Skeletal muscle tissue (tissue), 4 donors: ENCODE measurements around the gene NTRK3. TPM values are rescaled to one million over a fixed set of nuclear protein-coding genes. Genes with fewer than 3 reads are reported as not detected.

Source experiments
- H3K27ac ChIP-seq: one replicate; pipeline ENCODE4 v1.7.0; 2013; ENCODE audit warnings: mild to moderate bottlenecking, low read depth, low read length, inconsistent platforms
- H3K27me3 ChIP-seq, 3 donors: one replicate each; pipeline ENCODE4 v1.7.0; 2013; ENCODE audit warnings: low read length in 3 of 3; ENCODE audit not compliant: control insufficient read depth in 3 of 3, insufficient read depth in 3 of 3
- H3K36me3 ChIP-seq, 3 donors: one replicate each; pipeline ENCODE4 v1.7.0; 2013; ENCODE audit warnings: low read length in 3 of 3; ENCODE audit not compliant: control insufficient read depth in 3 of 3, insufficient read depth in 3 of 3
- H3K4me1 ChIP-seq, 3 donors: one replicate each; pipeline ENCODE4 v1.7.0; 2013; ENCODE audit warnings: low read length in 3 of 3, mild to moderate bottlenecking in 3 of 3; ENCODE audit not compliant: control insufficient read depth in 3 of 3, insufficient read depth in 3 of 3
- H3K4me3 ChIP-seq, 3 donors: one replicate each; pipeline ENCODE4 v1.7.0; 2013; ENCODE audit warnings: low read length in 3 of 3
- H3K9ac ChIP-seq, 3 donors: one replicate each; pipeline ENCODE4 v1.7.0; 2013; ENCODE audit warnings: low read length in 3 of 3, mild to moderate bottlenecking in 3 of 3, moderate library complexity in 2 of 3, low read depth in 1 of 3
- H3K9me3 ChIP-seq, 3 donors: one replicate each; pipeline ENCODE4 v1.7.0; 2013; ENCODE audit warnings: low read length in 3 of 3; ENCODE audit not compliant: control insufficient read depth in 3 of 3
- total RNA-seq: library from RNA; depleted of rRNA; stranded (reverse); fragments of >200 nt; gene quantifications from one replicate; pipeline ENCODE4 v1.2.3, GENCODE V29; 2014
- donor health status: Osteomylitis.

NTRK3 gene
- total RNA-seq, 1 donor from 2014 or later, result 6.8 TPM

GRCh38 chr15:88141269-88141889, 115.2 kb downstream of the NTRK3 start:
- peaks cover 0 to 5% (median 1%) of the 10 kb centered on the region in 3 donors for H3K9me3 ChIP-seq
- no peak overlapping the region for H3K9ac ChIP-seq
- no peak overlapping the region for H3K27ac ChIP-seq
- no peak overlapping the region for H3K4me3 ChIP-seq
- no peaks in the 10 kb centered on the region for H3K4me1 ChIP-seq
- H3K36me3 ChIP-seq, result no peaks in the 10 kb centered on the region
- peaks cover 0 to 3% (median 0%) of the 10 kb centered on the region in 3 donors for H3K27me3 ChIP-seq

DNA sequence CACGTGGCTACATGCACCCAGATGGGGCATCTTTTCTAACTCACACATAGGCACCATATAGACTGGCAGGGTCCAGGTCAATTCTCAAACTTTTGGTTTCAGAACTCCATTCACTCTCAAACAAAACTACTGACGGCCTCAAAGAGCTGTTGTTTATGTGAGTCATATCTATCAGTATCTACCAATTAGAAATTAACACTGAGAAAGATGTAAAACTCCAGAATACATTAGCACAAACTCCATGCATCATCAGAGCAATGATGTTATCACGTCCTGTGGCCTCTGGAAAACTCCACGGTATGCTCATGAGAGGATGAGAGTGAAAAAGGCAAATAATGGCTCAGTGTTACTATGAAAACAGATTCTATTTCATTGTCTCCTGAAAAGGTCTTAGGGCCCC, 116.1 kb downstream of the NTRK3 start:
- Histone ChIP-seq H3K27ac (no peak overlapping the region), H3K9me3 (peaks cover 0 to 5% (median 0%) of the 10 kb centered on the region in 3 donors), H3K27me3 (peaks cover 0 to 7% (median 0%) of the 10 kb centered on the region in 3 donors), H3K4me3 (no peak overlapping the region), H3K4me1 (no peaks in the 10 kb centered on the region), H3K9ac (no peak overlapping the region), H3K36me3 (no peaks in the 10 kb centered on the region)

- Histone ChIP-seq H3K9me3 (peaks cover 0 to 5% (median 0%) of the 10 kb centered on the region in 3 donors), H3K4me3 (no peak overlapping the region), H3K27ac (no peak overlapping the region), H3K36me3 (no peaks in the 10 kb centered on the region), H3K9ac (no peak overlapping the region), H3K27me3 (peaks cover 0 to 7% (median 0%) of the 10 kb centered on the region in 3 donors), H3K4me1 (no peaks in the 10 kb centered on the region)
Observed at GRCh38 chr15:88139936-88140335, 116.6 kb downstream of the NTRK3 start.

GRCh38 chr15:88133795-88134194, 122.7 kb downstream of the NTRK3 start:
- Histone ChIP-seq H3K9me3 (peaks cover 0 to 2% (median 0%) of the 10 kb centered on the region in 3 donors), H3K27me3 (peaks cover 0 to 7% (median 0%) of the 10 kb centered on the region in 3 donors), H3K4me3 (no peak overlapping the region), H3K27ac (no peak overlapping the region), H3K9ac (no peak overlapping the region), H3K36me3 (no peaks in the 10 kb centered on the region), H3K4me1 (no peaks in the 10 kb centered on the region)

GRCh38 chr15:88132499-88132898, 124.0 kb downstream of the NTRK3 start:
- H3K9ac ChIP-seq, result no peak overlapping the region
- peaks cover 0 to 7% (median 0%) of the 10 kb centered on the region in 3 donors for H3K27me3 ChIP-seq
- no peak overlapping the region for H3K4me3 ChIP-seq

DNA sequence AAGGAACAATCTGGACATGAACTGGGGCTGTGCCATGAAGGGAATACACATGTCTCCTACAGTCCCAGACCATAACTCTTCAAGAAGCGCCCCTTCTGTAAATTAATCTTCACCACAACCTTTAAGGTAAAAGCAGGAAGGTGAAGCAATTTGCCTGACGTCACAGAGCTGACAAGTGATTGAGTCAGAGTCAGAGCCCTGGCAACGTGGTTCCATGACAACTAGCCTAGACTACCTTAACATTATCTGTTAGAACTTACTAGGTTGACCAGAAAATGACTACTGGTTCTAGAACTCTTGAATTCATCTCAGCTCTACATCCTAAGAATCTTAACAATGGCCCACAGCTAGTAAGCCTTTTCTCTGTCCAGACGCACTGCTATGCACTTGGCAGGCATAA, 124.6 kb downstream of the NTRK3 start:
- Histone ChIP-seq H3K4me1 (peaks cover 2 to 8% (median 6%) of the 10 kb centered on the region in 3 donors), H3K27ac (no peak overlapping the region), H3K36me3 (no peaks in the 10 kb centered on the region), H3K4me3 (no peak overlapping the region), H3K9me3 (no peaks in the 10 kb centered on the region), H3K9ac (no peak overlapping the region), H3K27me3 (peaks cover 0 to 7% (median 0%) of the 10 kb centered on the region in 3 donors)

More at GRCh38 chr15:88132499-88132898, 124.0 kb downstream of the NTRK3 start:
- H3K9me3 ChIP-seq, result no peaks in the 10 kb centered on the region
- peaks cover 1 to 3% (median 2%) of the 10 kb centered on the region in 3 donors for H3K4me1 ChIP-seq
- no peak overlapping the region for H3K27ac ChIP-seq
- no peaks in the 10 kb centered on the region for H3K36me3 ChIP-seq

- Histone ChIP-seq H3K36me3 (no peaks in the 10 kb centered on the region), H3K9me3 (no peaks in the 10 kb centered on the region), H3K4me3 (no peak overlapping the region), H3K27ac (no peak overlapping the region), H3K4me1 (peaks cover 2 to 9% (median 6%) of the 10 kb centered on the region in 3 donors), H3K27me3 (no peaks in the 10 kb centered on the region), H3K9ac (peak overlapping the region in 1 of 3 donors; percentile 6)
Observed at GRCh38 chr15:88127432-88127790, 129.1 kb downstream of the NTRK3 start.

- Histone ChIP-seq H3K36me3 (no peaks in the 10 kb centered on the region), H3K9ac (no peak overlapping the region), H3K27me3 (no peaks in the 10 kb centered on the region), H3K9me3 (no peaks in the 10 kb centered on the region), H3K4me1 (peaks cover 2 to 9% (median 6%) of the 10 kb centered on the region in 3 donors), H3K27ac (no peak overlapping the region), H3K4me3 (no peak overlapping the region)
Observed at GRCh38 chr15:88126695-88127431, 129.7 kb downstream of the NTRK3 start.

- H3K27me3 ChIP-seq, result no peaks in the 10 kb centered on the region
- no peak overlapping the region for H3K9ac ChIP-seq
- H3K4me3 ChIP-seq, result no peak overlapping the region
- H3K27ac ChIP-seq, result no peak overlapping the region
- no peaks in the 10 kb centered on the region for H3K9me3 ChIP-seq
- H3K36me3 ChIP-seq, result no peaks in the 10 kb centered on the region
- peaks cover 2 to 9% (median 6%) of the 10 kb centered on the region in 3 donors for H3K4me1 ChIP-seq
Observed at GRCh38 chr15:88125576-88125975, 131.0 kb downstream of the NTRK3 start.

DNA sequence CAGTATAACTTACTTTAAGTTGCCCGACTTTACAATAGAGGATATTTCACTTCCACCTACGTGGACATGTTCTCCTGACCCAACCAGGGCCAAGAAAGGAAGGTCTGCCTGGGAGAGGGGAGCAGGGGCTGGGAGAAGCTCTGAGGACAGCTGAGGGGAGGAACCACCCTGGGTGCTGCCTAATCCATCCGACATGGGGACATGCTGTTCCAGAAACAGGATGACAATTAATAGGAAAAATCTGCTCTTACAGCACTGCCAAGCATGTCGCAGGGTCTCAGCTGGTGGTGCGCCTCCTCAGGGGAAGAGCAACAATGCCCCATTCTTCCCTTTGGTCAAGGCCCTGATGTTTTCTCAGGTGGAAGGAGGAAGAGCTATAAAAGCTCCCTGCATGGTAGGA, 132.3 kb downstream of the NTRK3 start:
- Histone ChIP-seq H3K4me3 (no peak overlapping the region), H3K27me3 (no peaks in the 10 kb centered on the region), H3K9me3 (no peaks in the 10 kb centered on the region), H3K27ac (no peak overlapping the region), H3K4me1 (peaks cover 2 to 9% (median 6%) of the 10 kb centered on the region in 3 donors), H3K9ac (no peak overlapping the region), H3K36me3 (no peaks in the 10 kb centered on the region)
